ENCODE results near the gene MRFAP1.
A peak's percentile ranks its signal among the peaks of the same experiment; 100 is the strongest.
"Not testable (repeated sequence)": the region's sequence is repeated elsewhere in the genome, so short reads cannot be mapped to it uniquely, and the experiment has no call there.

Gene MRFAP1

DNA sequence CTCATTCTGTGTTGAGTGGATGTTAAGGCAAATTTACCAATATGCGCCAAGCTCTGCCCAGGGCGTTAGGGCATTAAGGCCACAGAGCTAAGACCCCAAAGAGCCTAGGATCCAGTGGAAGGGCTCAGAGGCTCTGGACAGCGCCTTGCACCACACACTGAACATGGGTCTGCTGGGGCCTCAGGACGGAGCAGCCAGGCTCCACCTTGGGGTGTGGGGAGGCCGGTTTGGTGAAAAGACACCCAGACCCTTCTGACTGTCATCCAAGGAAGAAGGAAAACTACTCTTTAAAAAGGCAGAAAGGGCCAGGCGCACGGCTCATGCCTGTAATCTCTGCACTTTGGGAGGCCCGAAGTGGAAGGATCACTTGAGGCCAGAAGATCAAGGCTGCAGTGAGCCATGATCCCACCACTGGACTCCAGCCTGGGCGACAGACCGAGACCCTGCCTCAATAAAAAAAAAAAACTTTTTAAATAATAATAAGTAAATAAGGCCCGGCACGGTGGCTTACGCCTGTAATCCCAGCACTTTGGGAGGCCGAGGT, 1.3 kb upstream of the MRFAP1 start:
- DNase-seq, result no peak

DNA sequence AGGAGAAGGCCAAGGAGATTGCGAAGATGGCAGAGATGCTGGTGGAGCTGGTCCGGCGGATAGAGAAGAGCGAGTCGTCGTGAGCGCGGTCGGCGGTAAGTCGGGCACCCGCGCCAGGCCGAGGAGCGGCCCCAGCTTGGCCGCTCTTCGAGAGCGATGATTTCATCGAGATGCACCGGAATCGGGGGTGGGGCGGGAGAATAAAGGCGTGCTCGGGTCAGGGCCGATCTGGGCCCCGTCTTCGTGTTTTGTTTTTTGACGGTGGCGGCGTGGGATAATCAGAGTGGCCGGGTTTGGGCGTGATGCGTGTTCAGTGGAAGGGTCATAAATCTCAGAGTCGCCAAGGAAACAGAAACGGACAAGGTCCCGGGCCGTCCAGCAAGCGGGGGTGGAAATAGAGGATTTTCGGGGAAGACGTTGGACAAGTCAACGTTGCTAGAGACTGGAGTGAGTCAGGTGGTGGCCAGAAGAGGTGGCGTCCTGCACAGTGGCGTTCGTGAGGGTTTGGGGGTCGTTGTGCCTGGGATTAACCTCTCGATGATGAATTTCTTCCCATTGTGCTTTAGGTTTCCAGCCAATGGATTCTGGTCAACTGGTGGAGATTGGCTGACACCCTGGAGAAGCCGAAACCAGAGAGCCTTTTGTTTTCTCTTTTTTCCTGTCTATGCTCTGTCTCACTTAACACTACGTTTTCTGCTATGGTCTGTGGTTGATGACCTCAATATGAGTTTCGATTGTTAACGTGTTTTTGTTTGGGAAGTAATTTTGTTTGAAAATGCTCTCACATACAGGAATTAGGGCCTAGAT, 882 bp downstream of the MRFAP1 start:
- peak; percentile 62 for DNase-seq

DNA sequence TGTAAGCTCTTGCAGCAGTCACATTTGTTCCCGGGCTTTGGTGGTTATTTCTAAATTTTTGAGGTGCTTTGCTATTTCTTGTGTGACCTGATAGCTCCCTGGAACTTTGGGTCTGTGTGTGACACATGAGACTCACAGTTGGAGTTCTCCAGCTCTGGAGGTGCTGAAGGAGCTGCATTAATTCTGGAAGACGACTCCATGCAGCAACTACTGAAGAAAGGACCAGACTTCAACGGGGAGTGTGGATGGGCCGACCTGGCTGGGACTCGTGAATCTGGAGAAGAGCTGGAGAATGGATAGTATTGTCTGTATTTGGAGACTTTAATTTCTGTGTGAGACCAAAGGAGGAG, 1.5 kb downstream of the MRFAP1 start:
- no peak for DNase-seq

DNA sequence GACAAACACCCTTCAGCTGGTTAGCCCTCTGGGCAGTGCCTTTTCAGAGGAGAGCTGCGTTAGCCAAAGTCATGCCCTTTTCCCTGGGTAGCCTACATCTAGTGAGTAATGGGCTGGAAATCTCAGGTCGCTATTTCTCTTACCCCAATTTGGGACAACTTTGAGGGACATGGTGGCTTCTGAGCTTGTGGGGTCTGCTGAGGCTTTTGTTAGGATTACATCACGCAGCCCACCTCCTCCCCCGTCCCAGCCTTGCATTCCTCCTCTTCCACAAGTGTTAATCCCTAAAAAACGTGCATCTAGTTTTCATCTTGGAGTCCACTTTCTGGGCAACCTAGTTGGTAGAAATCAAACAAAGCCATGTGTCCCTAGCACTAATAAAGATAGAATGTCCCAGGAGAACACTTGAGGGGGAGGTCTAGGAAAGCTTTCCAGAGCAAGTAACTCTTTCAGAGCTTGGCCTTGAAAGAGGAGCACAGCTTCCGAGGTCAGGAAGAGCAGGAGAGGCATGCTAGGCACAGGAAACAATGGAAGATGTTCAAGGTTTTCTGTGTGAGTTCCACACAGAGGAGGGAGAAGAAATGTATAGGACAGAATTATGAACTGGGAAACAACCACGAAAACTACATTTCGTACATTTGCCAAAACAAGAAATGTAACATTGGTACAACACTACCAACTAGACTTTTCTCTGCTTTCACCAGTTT, 2.8 kb downstream of the MRFAP1 start:
- no peak for DNase-seq

DNA sequence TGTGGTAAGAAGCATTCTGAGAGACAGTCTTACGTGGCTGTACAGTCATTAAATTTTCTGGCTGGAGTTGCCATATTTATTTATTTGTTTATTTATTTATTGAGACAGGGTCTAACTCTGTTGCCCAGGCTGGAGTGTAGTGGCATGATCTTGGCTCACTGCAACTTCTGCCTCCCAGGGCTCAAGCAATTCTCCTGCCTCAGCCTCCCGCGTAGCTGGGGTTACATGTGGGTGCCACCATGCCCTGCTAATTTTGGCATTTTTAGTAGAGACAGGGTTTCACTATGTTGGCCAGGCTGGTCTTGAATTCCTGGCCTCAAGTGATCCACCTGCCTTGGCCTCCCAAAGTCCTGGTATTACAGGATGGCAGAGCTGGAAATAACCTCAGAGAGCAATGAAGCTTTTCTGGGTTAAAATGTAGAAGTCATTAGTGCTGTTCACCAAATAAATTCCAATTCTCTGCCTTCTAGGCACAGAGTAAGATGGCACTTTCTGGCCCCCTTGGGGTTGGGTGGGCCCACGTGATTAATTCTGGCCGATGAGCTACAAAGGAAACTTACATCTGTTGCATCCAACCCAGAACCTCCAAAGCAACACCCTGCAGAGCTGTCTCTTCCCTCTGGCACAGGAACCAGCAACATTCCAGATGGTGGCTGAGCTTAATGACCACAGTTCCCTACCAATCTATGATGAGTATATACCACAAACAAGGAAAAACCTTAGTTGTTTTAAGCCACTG, 4.5 kb downstream of the MRFAP1 start:
- no peak for DNase-seq

DNA sequence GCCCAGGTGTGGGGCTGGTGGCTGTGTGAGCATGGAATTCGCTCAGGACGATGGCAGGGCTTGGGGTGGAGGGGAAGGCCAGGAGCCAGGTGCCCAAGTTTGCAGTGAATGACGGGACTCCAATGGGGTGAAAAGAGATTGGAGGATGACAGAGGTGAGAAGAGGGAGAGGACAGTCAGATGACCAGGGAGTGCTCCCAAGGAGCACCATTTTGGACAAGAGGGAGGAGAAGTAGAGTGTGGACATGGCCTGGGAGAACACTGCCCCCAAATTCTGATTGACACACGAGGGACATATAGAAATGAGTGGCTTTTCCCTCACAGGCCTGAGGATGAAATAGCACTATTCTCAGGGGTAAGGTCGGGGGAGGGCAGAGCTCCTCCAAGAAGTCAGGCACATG, 6.7 kb downstream of the MRFAP1 start:
- no peak for DNase-seq

DNA sequence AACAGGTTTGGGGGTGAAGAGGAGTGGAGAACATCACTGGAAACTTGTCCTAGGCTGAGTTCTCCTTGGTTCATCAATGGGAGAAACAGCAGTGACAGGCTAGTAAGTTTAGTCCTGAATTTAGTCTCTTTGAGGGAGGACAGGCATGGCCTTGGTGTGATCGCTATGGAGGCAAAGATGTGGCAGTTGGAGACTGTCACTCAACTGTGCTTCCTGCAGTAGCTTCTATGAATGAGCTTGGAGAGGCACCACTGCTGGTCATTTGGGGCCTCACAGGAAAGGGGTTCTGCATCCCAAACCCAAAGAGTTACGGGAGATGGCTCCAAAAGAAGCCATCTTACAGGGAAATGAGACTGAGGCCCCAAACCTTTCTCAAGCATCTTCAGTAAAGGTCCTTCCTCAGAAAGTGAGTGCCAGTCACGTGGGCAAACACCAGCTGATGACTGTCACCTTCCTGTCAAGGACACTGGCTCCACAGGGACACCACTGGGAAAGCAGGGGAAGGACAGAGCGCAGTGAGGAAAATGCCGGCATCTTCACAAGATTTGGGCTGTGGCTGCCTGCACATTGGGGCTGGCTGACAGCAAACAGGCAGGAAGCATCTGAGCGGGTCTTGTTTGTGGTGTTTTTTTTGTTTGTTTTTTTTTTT, 7.2 kb downstream of the MRFAP1 start:
- DNase-seq, result no peak

DNA sequence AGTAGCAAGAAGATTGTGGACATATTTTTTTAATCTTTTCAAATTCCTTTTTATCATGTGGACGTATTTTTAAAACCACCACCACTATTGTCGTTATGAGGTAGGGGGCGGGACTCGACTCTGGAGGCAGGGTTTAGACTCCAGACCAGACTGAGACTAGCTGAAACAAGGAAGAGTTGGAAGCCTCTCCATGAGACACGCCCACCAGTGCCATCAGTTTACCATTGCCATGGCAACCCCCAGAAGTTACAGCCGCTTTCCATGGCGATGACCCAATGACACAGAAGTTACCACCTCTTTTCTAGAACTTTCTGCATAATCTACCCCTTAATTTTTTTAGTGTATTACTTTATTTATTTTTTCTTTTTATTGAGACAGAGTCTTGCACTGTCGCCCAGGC, 8.7 kb downstream of the MRFAP1 start:
- no peak for DNase-seq

DNA sequence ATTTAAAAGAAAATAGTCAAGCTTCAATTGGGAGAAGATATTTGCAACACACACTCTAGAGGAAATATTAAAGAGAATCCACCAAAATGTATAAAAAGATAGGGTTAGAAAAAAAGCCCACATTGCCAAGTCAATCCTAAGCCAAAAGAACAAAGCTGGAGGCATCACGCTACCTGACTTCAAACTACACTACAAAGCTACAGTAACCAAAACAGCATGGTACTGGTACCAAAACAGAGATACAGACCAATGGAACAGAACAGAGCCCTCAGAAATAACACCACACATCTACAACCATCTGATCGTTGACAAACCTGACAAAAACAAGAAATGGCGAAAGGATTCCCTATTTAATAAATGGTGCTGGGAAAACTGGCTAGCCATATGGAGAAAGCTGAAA, 13.7 kb downstream of the MRFAP1 start:
- not testable (repeated sequence) for DNase-seq

DNA sequence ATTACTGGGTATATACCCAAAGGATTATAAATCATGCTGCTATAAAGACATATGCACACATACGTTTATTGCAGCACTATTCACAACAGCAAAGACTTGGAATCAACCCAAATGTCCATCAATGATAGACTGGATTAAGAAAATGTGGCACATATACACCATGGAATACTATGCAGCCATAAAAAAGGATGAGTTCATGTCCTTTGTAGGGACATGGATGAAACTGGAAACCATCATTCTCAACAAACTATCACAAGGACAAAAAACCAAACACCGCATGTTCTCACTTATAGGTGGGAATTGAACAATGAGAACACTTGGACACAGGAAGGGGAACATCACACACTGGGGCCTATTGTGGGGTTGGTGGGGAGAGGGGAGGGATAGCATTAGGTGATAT, 14.8 kb downstream of the MRFAP1 start:
- DNase-seq, result not testable (repeated sequence)

DNA sequence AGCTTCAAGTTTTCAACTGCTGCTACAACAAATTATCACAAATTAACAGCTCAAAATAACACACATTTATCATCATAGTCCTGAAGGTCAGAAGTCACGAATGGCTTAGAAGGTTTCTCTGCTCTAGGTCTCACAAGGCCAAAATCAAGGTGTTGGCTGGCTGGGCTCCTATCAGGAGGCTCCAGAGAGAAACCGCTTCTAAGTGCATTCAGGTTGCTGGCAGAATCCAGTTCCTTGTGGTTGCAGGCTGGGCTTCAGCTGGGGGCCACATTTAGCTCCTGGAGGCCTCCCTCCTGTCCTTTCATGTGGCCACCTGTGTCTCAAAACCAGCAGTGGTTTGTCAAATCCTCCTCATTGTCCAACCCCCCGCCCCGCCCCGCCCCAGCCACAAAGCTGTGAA, 15.4 kb downstream of the MRFAP1 start:
- DNase-seq, result no peak

DNA sequence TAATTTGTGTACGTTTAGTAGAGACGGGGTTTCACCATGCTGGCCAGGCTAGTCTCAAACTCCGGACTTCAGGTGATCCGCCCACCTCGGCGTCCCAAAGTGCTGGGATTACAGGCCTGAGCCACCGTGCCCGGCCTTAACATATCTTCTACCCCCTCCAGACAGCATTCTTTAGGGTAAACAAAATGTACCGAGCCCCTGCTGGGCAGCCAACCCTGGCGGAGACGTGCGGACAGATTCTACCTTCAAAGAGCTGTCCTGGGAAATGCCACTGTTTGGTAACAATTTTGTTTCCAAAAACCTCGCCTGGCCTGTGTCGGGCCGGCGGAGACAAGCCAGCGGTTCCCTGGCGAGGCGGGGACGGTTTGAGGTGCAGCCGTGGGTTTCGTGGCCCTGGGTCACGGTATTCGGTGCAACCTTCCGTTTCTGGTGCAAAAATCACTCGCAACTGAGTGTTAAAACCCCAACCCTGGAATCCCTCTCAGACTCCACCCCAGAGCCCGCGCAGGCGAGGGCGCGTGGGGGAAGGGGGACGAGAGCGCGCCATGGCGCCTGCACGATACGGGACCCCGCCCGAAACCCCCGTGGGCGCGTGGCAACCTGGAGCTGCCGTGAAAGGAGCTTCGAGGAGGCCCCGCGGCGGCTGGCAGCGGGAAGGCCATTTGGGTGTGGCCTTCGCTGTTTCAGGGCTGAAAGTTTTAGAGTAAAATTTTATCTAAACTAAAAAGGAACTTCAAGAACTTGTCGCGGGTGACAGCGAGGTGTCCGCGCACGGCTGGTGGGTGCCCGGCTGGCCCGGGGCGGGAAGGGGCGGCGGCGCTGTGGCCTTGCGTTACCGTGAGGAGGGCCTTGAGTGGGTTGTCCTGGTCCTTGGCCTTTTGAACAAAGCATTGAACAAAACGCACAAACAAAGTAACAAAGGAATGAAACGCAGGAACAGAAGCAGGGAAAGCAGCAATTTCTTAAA, 17.0 kb downstream of the MRFAP1 start:
- DNase-seq, result no peak

DNA sequence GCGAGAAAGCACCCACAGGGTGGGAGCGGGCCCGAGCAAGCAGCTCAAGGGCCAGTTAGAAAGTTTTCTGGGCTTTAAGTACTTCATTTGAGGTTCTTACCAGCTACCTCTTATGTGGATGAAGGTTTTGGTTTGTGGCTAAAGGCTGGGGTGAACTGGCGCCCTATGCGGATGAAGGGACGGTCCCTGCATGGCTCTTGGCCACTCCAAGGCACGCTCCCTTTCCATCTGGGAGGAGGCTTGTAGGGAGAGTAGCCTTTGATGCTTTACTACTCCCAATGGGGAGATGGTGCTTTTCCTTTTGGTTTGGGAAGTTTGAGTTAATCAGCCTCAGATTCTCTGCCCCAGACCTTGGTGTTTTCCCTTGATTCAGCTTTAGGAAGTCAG, 17.7 kb downstream of the MRFAP1 start:
- DNase-seq, result no peak

DNA sequence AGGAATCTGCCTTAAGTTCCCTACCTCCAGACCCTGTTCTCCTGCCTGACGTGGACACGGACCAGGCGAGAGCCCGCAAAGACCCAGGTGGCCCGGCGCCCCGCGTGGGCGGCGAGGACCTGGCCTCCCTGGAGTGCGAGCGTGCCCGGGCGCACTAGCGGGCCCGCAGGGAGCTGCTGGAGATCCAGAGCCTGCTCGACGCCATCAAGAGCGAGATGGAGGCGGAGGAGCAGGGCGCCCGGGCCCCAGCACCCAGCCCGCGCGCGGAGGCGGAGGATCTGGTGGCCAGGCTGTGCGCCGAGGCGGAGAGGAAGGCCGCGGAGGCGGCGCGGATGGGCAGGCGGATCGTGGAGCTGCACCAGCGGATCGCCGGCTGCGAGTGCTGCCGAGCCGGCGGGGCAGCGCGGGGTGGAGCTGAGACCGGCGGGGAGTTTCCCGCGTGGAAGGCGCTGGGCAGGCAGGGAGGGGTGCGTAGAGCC, 18.2 kb downstream of the MRFAP1 start:
- peak; percentile 64 for DNase-seq

DNA sequence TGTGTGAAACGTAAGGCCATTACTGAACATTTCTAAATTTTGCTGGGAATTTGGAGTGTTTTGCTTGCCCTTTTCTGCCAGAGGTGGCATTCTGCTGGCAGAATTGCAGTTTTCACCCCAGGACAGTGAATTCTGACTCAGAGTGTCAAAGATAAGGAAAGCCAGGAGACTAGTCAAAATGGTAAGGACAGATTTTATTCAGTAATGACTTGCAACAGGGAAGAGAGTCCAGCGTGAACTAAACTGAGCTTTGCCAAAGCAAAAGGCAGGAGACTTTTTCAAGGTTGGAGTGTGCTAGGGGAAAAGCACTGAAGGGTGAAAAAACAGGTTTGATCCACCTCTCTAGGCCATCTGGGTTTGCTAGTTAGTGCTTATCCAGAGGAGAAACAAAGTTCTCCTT, 19.4 kb downstream of the MRFAP1 start:
- no peak for DNase-seq

DNA sequence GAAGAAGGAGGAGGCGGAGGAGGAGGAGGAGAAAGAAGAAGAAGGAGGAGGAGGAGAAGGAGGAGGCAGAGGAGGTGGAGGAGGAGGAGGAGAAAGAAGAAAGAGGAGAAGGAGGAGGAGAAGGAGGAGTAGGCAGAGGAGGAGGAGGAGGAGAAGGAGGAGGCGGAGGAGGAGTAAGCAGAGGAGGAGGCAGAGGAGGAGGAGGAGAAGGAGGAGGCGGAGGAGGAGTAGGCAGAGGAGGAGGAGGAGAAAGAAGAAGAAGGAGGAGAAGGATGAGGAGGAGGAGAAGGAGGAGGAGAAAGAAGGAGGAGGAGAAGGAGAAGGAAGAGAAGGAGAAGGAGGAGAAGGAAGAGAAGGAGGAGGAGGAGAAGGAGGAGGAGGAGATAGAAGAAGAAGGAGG, 19.9 kb downstream of the MRFAP1 start:
- no peak for DNase-seq

DNA sequence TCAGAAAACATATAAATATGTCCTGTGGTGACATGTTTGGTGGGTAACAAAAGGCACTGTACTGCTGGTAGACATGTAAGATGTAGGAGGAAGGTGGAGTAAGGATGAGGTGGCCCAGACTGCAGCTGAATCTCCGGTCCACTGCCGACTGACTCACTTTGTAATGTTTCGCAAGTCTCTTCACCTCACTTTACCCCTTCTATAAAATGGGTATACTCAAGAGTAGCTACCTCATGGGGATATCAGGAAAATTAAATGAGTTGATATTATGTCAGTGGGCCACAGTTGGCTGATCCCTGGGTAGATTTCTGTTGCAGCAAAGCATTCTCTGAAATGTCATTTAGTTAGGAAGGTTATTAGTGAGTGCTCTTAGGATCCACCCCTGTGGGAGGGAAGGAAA, 22.1 kb downstream of the MRFAP1 start:
- DNase-seq, result no peak

DNA sequence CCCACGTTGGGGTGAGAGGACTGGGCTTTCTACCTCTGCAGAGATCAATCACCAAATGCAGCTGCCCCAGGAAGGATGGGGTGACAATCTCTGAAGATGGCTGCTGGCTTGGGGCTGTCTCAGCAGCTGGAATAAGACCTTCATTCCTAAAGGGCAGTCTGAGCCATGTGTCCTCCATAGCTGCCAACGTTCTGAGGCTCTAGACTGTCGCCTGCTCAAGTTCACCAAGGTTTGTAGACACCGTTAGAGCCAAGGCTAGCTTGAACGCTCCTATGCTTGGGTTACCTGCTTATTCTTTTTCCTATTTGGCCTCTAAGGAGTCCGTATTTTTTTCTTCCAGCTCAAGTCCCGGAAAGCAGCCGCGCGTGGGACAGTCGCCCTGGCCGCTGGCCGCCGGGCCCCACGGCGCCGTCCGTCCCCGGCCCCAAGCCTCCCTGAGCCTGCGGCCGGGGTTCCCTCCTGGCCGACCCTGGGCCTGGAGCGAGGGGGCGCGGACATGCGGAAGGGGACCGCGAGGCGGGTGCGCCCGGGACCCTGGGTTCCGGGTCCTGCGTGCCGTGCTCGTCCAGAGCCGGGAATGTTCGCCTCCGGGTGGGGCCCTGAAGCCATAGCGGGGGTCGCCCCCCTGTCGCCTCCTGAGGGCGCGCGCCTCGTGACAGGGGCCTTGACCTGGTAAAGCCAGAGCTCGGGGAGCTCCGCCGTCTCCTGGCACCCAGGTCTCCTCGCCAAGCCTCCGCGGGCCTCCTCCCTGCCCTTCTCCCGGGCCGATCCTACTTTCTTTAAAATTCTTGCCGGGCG, 23.3 kb downstream of the MRFAP1 start:
- DNase-seq, result no peak

DNA sequence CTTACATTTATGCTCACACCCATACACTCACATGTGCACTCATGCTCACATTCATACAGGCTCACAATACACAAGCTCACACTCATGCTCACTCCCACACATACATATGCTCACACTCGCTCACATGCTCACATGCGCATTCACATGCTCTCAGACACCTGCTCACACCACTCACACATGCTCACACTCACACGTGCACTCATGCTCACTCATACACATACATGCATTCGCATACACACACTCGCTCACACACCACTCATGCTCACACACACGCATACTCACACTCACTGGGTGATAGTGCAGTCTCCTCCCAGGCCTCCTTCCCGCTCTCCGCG, 24.8 kb downstream of the MRFAP1 start:
- no peak for DNase-seq

DNA sequence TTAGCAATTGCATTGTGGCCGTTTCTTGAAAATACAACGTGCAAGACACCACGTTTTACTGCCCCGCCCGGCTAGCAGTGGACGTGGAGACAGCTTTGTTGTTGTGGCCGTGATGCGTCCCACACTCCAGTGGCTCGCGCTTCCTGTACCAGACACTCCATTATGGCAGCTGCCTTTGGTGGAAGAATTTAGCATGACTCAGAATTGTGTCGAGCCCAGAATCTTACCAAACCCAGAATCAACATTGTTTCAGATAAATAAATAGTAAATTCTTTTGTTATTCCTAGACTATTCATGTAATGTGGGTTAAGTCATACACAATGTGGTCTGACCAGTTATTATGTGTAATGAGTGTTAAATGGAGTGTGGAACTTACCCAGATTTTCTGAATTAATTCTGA, 27.9 kb downstream of the MRFAP1 start:
- DNase-seq, result no peak

DNA sequence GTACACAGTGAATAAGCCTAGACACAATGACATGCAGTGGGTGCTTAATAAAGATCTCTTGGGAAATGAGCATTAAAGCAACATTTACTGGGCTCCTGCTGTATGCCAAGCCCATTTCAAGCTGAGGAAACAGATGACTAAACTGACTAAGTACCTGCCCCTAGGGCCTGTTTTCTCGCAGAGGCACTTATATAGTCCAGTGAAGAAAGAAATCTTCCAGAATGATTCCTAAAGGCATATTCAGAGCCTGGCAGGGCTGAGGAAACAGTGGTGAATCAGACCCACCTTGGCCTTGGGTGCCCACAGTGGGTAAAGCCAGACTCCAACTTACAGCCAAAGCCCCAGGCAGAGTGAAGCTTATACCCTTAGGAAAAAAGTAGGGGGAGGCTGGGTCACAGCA, 31.2 kb downstream of the MRFAP1 start:
- no peak for DNase-seq
